AG20443 (cell line): Measurements from ENCODE around the gene AFDN.

Experiments used
- DNase-seq: peaks from one replicate; pipeline ENCODE4 v3.0.0; 2012; ENCODE audit warnings: low spot score, mixed read lengths

The AFDN gene

DNA sequence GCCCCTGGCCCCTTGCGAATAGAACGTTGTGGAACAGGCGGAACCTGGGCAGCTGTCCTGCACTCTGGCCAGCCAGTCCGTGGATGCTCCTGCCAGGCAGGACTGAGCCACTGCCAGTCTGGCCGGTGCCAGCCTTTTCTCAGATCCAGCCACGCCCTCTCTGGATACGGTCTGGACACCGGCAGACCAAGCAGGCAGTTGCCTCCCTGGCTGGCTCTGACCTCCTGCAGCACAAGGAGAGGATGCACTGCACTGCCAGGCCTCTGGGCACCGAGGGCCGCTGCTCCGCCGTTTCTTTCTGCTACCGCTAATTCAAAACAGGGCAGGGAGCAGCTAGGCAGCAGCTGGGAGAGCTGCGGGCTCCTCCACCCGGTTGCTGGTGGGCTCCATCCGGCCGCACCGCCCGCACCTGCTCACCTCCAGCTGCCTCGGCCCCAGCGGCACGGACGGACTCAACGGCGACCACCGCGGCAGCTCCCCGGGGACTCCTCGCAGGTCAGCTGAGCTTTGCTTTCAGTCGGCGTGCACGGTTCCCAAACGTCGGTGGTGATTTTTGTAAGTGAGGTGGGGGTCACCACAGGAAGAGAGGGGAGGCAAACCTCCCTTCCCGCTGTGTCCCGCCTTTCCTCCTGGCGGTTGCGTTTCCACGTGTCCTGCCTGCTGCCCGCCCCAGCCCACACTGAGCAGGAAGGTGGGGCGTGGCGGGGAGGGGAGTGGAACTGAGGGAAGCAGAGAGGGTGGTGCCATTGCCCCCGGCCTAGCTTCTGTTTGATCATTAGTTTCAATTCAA, 30.3 kb upstream of the AFDN start:
- DNase-seq, result peak; percentile 37

DNA sequence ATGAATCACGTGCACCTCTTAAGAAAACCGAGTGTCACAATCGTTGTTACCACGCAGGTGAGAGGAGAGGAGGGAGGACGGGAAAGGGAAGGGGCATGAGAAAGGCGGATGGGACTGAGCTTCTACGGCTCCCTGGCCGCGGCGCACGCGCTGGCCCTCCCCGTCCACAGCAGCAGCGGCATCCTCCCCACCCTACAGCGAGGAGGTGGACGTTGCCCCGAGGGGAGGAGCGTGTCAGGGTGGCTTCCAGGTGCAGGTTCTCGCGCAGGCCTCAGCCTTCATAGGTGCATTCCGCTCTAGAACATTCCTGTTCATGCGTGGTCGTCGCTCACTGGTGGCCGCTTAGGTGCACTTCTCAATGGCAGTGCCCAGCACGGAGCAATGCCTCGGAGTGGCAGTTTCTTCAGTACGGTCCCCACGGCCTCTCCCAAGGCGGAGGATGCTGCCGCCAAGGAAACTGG, 29.7 kb upstream of the AFDN start:
- no peak for DNase-seq

DNA sequence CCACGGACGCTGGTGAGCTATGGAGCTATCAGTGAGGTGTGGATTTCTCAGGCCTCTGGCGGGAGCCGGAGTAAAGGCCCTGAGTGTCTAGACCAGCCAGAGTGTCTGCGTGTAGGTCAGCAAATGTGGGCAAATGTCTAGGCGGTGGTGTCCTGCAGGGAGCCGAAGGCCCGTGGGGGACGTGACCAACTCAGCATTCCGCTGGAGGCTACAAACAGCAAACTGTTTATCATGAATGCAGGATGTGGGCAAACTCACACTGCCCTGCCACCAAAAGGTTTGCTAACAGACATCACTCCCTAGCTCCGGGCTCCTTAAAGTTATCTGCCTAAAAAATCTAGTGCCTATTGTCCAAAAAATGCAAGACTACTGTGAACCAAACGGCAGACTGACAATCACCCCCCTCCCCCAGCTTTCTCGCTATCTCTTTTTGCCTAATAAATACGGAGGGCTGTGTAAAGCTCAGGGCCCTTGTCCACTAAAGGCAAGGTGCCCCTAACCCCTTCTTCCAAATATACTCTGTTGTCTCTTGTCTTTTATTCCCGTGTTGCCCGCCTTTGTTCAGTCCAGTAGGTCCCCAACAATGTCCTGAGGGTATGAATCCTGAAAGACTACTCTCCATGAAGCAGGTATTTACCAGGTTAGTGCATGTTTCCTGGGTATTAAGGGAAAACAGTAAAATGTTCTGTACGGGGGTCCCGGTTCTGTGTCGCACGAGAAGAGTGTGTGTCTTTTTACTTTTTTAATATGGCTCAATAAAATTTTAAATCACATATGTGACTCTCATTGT, 29.0 kb upstream of the AFDN start:
- no peak for DNase-seq

DNA sequence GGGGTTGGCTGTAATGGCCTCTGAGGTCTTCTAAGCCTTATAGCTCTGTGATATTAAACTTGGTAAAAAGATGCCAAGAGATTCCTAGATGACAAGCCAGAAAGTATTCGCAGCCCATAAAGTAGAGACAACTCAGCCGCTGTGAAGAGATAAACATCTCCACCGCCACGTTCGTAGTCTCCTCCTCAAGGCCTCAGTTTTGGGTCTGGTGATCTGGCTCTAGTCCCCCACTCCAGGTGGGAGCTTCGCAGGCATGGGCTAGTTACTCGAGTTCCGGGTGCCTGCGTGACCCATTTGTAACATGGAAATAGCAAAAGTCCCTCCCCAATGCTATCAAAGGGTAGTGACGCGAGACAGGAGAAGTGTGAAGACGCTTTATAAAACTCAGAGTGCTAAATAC, 28.3 kb upstream of the AFDN start:
- no peak for DNase-seq

DNA sequence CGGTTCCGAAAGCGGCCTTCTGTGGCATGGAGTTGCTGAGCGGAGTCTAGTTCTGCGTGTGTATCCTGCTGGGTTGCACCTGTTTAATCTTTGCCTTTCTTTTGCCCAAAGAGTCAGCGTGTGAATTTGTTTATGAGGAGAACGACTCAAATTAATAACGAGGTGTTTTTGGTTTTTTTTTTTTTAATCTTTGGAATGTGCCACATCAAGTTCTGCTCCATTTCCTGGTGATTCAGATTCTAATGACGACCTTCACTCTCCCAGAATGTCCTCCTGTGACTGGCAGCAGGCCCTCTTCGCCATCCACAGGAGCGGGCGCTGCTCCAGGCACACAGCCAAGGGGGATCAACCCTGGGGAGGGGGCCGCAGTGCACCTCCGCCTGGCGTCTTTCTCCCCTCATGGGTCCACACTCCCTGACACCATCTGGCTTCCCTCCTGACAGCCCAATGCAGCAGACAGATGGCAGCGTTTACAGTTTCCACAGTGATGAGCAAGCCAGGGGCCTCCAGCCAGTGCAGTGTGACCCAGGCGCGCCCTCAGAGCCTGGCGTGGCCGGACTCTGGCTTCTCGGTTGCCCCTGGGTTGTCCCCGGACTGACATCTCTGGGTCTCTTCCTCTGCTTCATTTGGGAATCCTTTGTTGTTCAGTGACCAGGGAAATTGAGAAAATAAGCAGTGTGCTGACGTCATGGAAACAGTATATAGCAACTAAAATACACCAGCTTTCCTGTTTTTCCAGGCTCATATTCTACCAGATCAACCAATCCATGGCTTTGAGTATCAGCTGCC, 27.5 kb upstream of the AFDN start:
- peak; percentile 39 for DNase-seq

DNA sequence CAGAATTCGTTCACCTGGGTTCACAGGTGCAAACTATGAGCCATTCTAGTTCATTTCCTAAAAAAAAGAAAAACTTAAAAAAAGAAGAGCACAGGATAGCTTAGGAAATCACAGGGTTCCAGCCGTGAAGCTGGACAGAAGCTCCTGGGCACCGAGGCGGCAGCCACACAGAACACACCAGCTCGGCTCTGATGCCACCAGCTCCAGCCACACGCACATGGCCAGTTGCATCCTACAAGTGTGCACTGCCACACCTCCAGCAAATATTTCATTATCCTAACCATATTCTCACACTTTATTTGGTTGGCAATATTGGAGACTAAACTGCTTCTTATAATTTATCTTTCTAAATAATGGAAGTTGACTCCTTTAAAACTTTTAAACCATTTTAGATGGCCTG, 26.2 kb upstream of the AFDN start:
- no peak for DNase-seq

DNA sequence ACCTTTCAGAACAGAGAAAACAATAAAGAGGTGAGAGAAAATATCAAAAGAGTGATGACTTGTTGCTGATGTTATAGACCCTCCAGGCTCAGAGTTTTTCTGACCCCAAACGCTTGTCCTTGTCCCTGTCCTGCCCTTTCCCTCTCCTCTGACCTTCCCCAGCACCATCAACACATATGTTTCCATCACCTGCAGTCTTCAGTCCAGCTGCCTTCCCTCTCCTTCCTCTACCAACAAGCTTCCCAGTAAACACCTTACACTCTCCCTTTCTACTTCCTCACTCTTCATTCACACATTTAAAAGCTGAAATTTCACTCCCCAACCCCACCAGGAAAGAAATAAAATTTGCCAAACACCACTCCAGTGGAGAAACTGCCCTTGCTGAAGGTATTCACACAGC, 25.4 kb upstream of the AFDN start:
- no peak for DNase-seq

DNA sequence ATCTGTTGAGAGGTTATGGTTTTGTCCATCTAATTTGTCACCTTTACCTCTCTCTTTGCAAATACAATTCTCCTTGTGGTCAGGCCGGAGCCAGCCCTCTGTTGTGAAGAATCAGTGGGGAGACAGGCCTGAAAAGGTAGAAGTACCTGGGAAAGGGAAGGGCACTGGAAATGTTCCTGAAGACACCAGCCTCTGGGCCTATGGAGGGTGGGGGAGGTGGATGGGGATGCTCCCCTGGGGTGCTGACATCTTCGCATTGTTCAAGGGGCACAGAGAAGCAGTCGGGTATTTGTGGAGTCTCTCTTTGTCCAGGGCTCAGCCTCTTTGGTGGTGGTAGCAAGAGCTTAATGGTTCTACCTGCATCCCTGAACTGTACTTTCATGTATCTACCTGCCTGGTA, 24.4 kb upstream of the AFDN start:
- DNase-seq, result no peak

DNA sequence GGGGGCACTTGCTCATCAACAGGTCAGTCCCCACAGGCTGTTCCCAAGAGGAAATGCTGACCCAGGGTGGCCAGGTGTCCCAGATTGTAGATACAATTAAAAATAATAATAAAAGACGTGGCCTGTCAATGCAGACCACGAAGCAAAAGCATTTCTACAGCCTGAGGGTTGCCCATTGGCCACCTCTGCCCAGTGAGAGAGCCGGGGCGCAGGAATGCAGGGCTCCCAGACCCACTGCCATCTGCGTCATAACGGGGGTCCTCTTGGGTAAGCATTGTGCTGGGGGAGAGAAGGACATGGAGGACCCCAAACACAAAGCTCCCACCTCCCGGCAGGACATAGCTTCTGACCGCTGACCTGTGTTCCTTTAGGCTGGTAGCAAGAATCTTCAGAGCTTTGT, 22.9 kb upstream of the AFDN start:
- DNase-seq, result no peak

DNA sequence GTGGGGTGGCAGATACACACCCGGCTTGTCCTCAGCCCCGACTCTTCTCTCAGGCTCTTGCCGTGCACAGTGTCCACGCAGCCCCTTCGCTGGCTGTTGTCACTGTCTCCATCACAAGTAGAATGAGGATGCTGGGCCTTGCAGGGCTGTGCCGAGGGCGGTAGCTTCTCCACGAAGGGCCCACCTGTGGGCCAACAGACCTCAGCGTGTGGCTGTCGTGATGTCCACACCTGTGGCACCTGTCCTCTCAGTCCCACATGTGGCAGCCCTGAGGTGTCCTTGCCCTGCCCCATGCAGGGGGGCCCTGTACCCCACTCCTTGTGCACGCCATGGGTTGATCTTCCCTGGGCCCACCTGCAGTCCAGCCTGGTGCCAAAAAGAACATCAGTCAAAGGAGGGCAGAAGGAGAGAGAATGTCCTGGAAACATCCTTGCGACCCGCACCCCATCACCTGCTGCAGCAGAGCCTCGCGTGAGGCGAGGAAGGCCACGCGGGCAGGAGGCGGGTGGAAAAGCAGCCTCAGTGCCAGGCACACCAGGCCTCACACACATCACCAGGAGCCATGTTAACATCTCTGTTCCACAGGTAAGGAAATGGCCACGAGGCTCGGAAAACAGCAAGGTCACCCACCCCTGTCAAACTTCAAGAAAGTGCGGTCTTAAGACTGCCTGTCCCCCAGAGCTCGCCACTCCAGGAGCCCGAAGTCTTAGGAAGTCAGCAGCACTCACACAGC, 22.3 kb upstream of the AFDN start:
- no peak for DNase-seq

DNA sequence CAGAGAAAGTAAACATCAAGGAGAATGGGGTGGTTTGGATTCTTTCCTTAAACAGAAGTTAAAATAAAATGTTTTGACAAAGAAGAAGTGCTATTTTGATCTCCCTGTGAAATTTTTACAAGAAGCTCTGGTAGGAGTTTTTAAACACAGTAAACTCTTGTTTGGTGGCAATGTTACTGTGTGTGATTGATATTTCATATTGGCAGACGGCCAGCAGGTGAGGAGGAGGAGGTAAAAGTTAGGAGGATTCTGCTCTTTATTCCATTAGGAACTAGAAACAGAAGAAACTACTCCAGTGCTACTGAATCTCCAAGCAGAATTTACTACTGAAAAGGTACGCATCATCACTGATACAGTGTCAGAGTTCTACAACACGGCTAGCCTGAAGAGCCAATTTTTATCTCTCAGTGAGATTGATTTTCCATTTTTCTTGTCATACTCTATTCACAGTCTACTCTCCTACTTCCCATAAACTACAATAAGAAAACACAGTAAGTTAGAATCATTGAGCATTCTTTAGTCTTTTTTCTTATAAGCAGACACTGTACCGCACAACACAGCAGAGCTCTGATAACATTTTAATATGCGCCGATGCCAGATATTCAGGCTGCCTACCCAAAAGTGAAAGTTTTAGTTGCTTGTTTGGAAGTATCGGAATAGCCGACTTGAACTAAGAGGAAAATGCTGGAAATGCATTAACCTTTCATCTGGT, 21.2 kb upstream of the AFDN start:
- DNase-seq, result no peak

DNA sequence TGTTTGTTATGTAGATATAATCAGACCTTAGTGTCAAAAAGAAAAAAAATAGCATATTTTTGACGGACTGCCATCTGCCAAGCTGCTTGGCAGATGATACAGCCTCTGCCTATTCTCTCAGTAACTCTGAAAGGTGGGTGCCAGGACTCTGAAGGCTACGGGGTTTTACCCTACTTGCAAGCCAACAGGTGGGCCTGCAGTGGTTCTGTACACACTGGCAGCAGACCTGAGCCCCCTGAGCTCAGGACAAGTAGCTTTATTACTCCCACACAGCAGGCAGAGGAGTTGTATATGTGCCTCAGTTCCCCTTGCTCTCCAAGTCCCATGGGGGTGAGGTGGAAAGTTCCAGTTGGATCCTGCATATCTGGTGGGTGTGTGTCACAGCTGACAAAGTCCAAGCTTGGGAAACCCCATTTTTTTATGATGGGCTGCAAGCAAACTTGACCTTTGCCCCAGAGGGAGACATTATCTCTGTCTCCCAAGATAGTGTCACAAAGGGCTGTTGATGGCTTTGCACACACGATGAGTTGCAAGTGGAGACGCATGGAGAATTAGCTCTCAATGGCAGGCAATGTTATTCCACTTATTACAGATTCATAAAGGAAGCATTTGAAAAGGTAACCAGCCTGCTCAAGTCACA, 20.5 kb upstream of the AFDN start:
- no peak for DNase-seq

DNA sequence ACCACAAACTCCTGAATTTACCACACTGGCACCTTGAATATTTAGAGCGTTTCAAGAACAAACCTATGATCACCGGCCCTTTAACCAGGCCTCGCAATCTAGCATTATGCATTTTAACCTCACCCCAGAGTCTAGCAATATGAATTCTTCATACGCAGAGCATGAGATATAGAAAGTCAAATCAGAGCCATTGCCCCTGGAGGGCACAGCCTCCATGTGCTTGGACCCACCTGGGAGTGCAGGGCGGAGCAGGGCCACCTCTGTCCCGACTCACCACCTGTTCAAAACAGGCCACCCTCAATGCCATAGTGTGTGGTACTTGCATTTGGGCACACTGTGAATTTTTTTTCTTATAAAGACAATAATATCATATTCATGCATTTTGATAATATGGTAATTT, 19.5 kb upstream of the AFDN start:
- no peak for DNase-seq

DNA sequence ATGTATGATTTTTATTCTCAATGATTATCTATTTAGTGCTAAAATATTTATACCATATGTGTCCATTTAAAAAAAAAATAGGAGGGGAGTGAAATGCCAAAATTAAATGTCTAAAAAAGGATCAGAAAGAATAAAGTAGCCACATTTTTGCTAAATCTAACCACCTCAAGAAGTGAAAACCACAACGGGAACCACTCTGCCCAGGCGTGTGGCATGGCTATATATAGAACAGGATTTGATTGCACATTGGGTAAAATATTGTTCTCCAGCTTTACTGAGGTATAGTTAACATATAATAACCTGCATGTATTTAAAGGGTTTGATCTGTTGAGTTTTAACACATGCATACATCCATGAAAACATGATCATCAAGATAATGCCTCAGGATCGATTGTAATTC, 19.0 kb upstream of the AFDN start:
- DNase-seq, result no peak

DNA sequence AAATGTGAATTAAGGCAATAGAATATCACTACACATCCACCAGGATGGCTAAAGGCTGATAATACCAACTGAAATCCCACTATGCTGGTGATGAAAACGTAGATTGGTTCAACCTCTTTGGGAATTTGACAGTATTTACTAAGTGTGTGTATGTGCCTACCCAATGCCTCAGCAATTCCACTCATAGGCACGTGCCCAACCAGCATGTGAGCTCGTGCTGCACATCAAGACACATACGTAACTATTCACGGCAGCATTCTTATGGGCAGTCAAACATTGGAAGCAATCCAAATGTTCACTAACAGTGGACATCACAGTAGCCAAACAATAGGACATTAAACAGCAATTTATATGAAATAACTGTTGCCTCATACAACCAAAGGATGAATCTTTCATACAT, 15.7 kb upstream of the AFDN start:
- no peak for DNase-seq

DNA sequence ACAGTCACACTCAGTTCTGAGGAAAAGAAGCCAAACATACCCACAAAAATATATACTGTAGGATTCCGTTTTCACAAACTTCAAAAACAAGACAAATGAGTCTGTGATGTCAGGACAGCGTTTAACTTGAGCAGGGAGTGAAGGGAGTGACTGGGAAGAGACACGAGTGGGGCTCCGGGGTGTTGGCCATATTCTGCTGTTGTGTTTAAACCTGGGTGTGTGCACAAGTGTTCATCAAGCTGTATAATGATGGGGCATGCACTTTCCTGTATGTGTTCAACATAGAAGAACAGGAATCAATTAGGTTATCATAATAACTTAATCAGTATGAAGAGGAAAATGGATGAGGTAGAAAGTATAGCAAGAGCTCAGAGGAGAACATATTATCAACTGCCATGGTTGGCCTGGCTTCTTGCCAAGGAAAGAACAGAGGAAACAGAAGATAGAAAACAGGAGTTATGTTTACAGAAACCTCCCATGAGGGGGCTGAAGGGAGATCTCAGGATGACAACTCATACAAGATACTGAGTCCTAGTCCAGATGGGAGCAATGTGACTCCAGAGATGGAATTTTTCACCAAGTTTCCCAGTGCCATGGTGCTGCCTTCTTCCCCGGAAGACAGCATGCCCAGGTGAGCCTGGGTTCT, 15.1 kb upstream of the AFDN start:
- DNase-seq, result no peak

DNA sequence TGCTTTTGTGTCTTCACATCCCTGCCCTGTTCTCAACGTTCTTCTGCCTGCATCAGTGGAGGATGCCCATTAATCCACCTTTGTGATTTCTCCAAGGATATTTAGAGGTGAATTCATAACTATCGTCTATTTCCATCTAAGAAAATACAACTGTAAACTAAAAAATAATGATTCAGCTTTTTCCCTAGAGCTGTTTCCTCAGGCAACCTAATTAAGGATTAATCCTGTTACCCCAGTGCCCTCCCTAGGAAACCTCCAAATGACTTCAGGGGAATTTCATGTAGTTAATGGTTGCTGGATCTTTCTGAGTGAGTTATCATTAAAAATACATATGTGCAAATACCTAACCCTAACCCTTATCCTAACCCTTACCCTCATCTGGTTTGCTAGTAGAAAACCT, 14.6 kb upstream of the AFDN start:
- DNase-seq, result no peak

DNA sequence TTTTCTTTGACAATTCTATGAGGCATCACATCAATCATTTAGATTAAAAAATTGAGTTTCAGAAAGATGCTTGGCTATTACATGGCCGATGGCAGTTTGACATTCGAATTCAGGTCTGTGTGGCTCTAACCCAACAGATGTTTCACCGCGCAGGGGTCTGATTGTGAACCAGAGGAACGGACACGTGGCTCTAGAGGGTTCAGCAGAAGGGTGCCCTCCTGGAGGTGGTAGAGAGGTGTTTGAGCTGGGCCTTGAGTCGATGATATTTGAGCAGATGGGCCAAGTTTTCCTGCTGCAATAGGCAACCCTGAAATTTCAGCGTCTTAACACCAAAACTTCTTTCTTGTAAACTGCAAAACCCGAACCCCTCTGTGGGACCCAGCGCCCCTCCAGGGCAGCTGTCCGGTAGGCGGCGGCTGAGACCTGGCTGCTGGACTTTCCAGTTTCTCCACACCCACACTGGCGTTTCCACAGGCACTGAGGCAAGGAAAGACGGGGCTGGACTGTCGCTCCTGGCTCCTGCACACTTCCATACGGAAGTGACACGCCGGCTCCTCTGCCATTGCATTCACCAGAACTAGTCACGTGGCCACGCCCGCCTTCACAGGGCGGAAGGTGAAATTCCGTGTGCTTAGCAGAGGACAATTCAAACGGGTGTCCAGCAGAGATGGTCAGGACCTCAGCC, 11.3 kb upstream of the AFDN start:
- no peak for DNase-seq

DNA sequence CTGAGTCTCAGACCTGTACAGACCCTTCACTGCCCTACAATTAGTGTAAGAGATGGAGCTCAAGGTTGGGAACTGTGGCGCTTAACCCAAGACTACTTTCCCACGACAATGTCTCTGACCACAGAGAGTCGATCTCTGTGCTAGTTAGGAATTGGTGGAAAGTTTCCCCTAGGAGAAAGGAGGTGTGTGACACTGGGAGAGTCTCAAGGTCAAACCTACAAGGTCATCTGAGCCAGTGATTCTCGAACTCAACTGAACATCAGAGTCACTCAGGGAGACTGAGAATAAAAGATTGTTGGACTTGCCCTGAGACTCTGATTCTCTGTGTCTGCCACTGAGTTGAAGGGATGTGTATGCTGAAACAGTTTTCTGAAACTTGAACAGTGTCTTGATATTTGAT, 9.7 kb upstream of the AFDN start:
- no peak for DNase-seq

DNA sequence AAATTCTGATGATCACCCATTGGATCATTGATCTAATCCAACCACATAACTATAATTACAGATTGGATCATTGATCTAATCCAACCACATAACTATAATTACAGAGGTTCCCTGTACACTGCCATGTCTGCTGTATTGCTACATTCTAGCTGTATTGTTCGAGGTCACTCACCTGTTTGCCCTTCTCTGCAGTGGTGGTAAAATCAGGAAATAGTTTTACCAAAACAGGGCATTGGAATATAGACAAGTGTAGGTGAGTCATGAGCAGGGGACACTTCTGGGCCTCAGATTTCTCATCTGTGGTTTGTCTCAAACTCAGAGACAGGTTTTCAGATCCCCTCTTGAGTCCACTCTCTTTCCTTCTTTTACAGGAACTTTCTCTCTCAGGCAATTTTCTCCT, 9.0 kb upstream of the AFDN start:
- no peak for DNase-seq
